NCI-H146 (cell line): ENCODE measurements around the gene PSME1.
"Not testable (repeated sequence)": the region's sequence is repeated elsewhere in the genome, so short reads cannot be mapped to it uniquely, and the experiment has no call there.

Experiments
- DNase-seq: peaks from one replicate; lab custom pipeline; 2025; lab: John Stamatoyannopoulos, UW

PSME1 gene

GRCh38 chr14:24105609-24106239 is 30.3 kb upstream of the PSME1 start:
- DNase-seq, result not testable (repeated sequence)

- DNase-seq, result no peak
Measured at GRCh38 chr14:24106672-24107271, 29.2 kb upstream of the PSME1 start.

DNA sequence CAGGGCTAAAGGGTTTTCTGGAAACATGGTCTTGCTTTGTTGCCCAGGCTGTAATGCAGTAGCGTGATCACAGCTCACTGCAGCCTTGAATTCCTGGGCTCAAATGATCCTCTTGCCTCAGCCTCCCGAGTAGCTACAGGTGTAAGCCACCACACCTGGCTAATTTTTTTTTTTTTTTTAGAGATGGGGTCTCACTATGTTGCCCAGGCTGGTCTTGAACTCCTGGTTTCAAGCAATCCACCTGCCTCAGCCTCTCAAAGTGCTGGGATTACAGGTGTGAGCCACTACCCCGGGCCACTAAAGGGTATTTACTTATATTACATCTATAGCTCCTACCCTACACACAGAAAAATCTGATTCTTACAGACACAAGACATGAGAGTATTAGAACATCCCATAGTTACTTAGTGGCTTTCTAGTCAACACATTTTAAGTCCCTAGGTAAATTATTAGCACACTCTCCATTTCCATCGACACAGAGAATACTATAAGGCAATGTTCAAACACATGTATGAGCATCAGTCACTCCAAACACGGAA is 27.6 kb upstream of the PSME1 start:
- DNase-seq, result no peak

GRCh38 chr14:24110060-24110459 is 25.9 kb upstream of the PSME1 start:
- DNase-seq, result no peak

- no peak for DNase-seq
Measured at GRCh38 chr14:24110523-24110922, 25.5 kb upstream of the PSME1 start.

DNA sequence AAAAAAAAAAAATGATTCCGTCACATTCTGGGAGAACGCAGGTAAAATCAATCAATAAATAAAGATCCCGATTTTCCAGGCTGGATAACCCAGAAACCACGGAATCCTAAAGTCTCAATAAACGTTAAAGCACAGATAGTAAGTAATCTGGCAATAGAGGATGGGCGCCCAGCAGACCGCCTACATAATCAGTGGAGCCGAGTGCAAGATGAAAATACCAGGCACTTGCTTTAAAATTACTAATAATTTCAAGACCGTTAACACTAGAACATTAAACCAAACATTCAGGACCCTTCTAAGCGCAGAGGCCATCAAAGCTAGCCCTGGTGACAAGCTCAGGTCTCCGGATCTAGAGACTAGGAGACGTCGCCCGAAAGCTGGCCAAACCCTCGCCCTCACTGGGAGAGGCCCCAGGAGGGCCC is 22.6 kb upstream of the PSME1 start:
- no peak for DNase-seq

- peak; percentile 84 for DNase-seq
Measured at GRCh38 chr14:24113801-24114531, 22.0 kb upstream of the PSME1 start.

DNA sequence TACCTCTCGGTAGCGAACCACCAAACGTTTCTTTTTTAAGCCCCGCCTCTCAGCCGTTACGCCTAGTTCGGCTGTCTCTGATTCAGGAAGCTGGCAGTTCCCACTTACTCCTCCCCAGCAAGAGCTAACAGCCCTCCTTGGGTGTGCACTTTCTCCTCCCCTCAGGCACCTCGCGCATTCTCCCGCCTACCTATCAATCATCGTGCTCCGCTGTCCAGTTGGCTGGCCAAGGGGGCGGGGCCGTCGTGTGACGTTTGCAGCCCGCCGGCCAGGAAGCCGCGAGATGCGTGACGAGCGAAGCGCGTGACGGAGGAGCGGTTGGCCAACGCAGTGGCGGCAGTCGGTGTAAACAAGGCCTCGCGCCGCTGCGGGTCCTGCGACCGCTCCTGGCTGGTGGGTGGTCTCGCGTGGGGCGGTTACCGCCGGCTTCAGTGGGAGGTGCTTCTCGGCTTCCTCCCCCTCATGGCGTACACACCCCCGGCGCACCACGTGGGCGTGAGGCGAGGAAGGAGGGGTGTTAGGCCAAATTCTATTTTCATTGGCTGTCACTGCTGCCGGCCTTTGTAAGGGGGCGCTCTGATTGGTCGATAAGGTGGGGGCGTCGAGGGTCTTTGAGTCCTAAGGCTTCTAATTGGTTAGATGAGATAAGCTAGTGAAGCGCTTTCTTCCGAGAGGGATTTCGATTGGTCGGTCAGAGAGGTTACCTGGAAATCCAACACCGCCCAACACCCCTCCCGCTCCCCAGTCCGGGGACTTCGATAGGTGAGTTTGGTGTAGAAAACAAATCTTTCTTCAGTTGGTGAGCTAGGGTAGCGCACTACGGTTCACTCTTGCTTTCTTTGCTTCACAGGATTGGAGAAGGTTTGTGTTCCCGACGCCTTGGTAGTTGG is 21.2 kb upstream of the PSME1 start, which contains the start of the genes DCAF11 and NRL:
Gene DCAF11, plus strand, starts transcription at position 246 of the 890 bp plus-strand sequence. CDS start 818 bp downstream, outside the sequence.
Gene NRL, minus strand, starts transcription at position 418 of the 890 bp plus-strand sequence. CDS start 32,101 bp downstream, outside the sequence.
- DNase-seq, result peak; percentile 99

DNA sequence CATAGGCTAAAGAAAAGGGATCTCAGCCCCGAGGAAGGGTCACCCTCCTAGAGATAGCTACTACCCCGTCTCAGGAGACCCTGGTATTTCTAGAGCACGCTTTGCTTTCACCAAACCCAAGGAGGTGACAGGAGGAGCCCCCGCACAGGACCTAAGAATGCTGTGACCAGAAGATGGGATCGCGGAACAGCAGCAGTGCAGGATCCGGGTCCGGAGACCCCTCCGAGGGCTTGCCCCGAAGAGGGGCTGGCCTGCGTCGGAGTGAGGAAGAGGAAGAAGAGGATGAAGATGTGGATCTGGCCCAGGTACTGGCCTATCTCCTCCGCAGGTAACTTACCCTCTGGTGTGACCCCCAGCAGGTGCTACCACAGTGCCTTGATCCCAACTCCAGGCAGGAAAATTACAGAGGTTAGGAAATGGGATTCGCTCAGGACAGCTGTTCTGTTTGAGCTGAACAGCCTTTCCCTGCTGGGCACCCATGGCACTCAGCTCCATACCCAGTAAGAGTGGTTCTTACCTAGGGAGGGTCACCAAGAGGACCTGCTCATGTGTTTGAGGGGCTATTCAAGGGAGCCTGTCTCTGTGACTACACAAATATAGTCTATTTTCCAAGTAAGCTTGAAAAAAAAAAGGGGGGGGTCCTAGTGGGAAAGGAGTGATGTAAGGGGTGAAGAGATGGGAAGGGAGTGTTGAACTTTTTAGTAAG is 20.4 kb upstream of the PSME1 start:
- DNase-seq, result no peak

DNA sequence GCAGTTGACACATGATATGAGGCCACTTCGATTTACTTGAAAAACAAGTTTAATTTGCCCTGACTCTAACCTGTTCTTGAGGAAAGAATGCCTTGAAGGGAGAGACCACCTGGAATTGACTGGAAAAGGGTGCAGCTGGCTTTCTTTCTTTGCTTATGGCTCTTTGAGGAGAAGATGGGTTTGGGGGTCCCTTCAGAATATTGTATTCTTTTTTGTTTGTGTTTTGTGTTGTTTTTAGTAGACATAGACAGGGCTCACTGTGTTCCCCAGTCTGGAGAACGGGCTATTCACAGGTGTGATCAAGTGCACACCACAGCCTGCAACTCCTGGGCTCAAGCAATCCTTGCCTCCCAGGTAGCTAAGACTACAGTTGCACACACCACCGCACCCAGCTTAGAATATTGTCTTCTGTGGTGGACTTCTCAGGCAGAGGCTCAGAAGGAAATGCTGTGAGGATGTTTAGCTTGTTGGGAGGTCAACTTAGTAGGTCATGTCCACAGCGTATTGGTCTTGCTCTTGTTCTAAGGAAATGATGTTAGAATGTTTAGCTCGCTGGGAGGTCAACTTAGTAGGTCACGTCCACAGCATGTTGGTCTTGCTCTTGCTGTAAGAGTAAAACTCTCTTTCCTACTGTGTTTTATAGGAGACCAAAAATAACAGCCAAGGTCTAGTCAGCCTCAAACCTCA is 19.7 kb upstream of the PSME1 start:
- no peak for DNase-seq

- DNase-seq, result no peak
Measured at GRCh38 chr14:24117179-24117578, 18.8 kb upstream of the PSME1 start.

DNA sequence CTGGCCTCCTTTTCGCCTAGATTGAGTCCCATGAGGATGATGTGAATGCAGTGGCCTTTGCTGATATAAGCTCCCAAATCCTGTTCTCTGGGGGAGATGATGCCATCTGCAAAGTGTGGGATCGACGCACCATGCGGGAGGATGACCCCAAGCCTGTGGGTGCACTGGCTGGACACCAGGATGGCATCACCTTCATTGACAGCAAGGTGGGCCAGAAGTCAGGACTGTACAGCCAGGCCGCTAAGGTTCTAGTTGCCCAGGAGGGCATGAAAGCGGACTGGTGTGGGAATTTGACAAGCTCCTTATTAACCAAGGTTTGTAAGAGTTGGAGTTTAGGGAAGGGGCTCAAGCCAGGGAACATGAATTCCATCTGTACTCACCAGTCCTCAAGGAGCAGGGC is 16.3 kb upstream of the PSME1 start:
- no peak for DNase-seq

DNA sequence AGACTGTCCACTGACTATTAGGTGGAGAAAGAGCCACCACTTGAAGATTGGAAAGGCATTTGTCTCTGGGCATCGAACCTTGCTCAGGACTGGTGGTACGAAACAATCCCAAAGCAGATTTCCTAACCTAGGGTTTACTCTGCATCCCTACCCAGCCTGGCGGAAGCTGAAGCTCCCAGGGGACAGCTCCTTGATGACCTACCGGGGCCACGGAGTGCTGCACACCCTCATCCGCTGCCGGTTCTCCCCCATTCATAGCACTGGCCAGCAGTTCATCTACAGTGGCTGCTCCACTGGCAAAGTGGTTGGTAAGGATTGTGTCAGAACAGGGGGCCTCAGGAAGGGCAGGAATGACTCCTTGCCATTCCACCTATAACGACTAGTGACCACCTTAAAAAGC is 14.8 kb upstream of the PSME1 start:
- DNase-seq, result no peak

GRCh38 chr14:24122416-24122815 is 13.6 kb upstream of the PSME1 start:
- DNase-seq, result no peak

DNA sequence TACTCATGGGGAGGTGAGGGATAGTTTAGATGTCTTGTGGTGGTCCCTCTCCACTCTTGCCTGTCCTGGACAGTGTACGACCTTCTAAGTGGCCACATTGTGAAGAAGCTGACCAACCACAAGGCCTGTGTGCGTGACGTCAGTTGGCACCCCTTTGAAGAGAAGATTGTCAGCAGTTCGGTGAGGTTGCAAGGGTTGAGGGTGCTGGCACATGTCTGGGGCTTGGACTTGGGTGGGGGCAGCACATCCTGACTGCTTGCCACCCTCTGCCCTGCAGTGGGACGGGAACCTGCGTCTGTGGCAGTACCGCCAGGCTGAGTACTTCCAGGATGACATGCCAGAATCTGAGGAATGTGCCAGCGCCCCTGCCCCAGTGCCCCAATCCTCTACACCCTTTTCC is 13.1 kb upstream of the PSME1 start:
- DNase-seq, result no peak

GRCh38 chr14:24123424-24124417 is 12.3 kb upstream of the PSME1 start:
- DNase-seq, result no peak

- DNase-seq, result no peak
Measured at GRCh38 chr14:24126939-24127338, 9.1 kb upstream of the PSME1 start.

GRCh38 chr14:24127673-24128072 is 8.3 kb upstream of the PSME1 start:
- no peak for DNase-seq

DNA sequence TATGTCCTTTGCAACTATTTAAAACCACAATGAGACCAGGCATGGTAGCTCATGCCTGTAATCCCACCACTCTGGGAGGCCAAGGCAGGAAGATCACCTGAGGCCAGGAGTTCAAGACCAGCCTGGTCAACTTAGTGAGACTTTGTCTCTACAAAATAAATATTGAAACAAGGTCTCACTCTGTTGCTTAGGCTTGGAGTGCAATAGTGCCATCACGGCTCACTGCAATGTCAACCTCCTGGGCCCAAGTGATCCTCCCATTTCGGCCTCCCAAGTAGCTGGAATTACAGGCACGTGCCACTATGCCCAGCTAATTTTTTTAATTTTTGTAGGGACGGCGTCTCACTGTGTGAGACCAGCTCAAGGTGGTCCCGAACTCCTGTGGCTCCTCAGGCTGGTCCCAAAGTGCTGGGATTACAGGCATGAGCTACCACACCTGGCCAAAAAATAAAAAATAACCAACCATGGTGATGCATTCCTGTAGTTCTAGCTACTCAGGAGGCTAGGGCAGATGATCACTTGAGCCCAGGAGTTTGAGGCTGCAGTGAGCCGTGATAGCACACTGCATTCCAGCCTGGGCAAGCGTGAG is 6.5 kb upstream of the PSME1 start:
- DNase-seq, result no peak
